SJCRH30 (cell line): Measurements from ENCODE around the gene MTHFR. TPM values are rescaled to one million over a fixed set of nuclear protein-coding genes. Genes with fewer than 3 reads are reported as not detected.
"Not testable (repeated sequence)": the region's sequence is repeated elsewhere in the genome, so short reads cannot be mapped to it uniquely, and the experiment has no call there.

Experiments
- DNase-seq, 2 experiments: peaks; one replicate each; pipeline ENCODE4 v3.0.0-alpha.2; 2015 to 2020
- H3K27ac ChIP-seq: fragments of 250-450 bp; sonication (Bioruptor Pico); 2 replicates; pipeline ENCODE4 v1.5.1; 2020; ENCODE audit warnings: mild to moderate bottlenecking, moderate library complexity
- H3K27me3 ChIP-seq: fragments of 250-450 bp; sonication (Bioruptor Pico); 2 replicates; pipeline ENCODE4 v1.5.1; 2020; ENCODE audit warnings: mild to moderate bottlenecking, moderate library complexity
- H3K36me3 ChIP-seq: fragments of 250-450 bp; sonication (Bioruptor Pico); 2 replicates; pipeline ENCODE4 v1.5.1; 2020; ENCODE audit warnings: mild to moderate bottlenecking, moderate library complexity
- H3K4me1 ChIP-seq: fragments of 250-450 bp; sonication (Bioruptor Pico); 2 replicates; pipeline ENCODE4 v1.5.1; 2020; ENCODE audit warnings: mild to moderate bottlenecking, moderate library complexity
- H3K4me3 ChIP-seq: fragments of 250-450 bp; sonication (Bioruptor Pico); 2 replicates; pipeline ENCODE4 v1.5.1; 2020; ENCODE audit warnings: mild to moderate bottlenecking, moderate library complexity
- H3K9me3 ChIP-seq: fragments of 250-450 bp; sonication (Bioruptor Pico); replicated peaks from 2 replicates; pipeline ENCODE4 v1.5.1; 2020; ENCODE audit warnings: mild to moderate bottlenecking, moderate library complexity
- total RNA-seq: library from RNA; depleted of rRNA; stranded (reverse); fragments of >200 nt; shearing (Covaris generic); gene quantifications from 2 replicates; pipeline ENCODE4 v1.2.3, GENCODE V29; 2014

MTHFR gene
- total RNA-seq, 1 experiment from 2014 or later = 10.1 TPM

DNA sequence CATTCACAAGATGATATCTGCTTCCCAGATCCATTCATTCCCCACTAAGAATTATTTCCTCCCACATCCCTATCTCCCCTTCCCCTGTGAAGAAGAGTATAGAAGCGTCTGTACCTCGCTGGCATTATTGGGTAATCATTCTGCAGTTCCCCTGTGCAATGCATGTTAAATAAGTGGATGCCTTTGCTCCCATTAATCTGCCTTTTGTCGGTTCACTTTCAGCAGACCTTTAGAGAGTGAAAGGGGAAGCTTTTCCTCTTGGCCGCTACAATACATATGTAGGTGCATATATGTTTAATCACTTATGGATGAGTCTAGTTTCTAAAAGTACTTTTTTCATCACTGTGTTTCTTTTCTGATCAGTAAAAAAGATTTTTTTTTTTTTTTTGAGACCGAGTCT, 7.3 kb upstream of the MTHFR start:
- Histone ChIP-seq H3K36me3 (peaks cover 21% of the 10 kb centered on the region), H3K27me3 (no peaks in the 10 kb centered on the region), H3K4me3 (no peak overlapping the region), H3K9me3 (no peaks in the 10 kb centered on the region), H3K4me1 (no peaks in the 10 kb centered on the region), H3K27ac (no peak overlapping the region)
- DNase-seq = no peak

- peak overlapping the region; percentile 78; the same call in 1 of the 2 replicates for H3K4me3 ChIP-seq
- H3K4me1 ChIP-seq = peaks cover 22% of the 10 kb centered on the region
- H3K27ac ChIP-seq = no peak overlapping the region
These were observed 1.4 kb upstream of the MTHFR start for GRCh38 chr1:11807133-11807532.

DNA sequence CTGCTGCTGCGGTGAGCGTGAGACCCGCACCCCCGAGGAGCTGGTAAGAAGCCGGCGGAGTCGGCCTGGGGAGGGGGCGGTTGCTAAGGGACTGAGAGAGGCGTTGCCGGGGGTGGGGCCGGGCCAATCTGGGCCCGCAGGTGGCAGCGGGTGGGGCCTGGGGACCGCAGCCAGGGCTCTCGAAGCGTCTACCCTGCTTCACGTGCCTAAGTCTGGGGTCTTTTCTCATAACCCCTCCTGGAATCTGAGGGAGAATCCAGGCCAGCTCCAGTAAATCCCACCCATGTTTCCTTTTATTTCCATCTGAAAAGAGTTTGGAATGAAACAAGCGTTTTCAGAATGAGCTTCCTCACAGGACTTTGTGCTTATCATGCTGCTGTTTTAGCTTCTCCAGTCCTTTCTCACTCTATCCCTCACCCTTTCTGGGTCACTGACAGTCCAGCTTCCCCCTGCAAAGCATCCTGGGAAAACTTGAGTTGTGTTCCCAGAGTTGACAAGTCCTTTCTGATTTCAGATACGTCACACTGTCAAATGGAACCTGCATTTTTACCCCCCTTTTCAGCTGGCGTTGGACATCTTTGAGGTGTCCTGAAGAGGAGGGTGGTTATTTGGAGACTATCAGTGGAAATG, 658 bp upstream of the MTHFR start:
- peaks cover 3% of the 10 kb centered on the region; the same call in 1 of the 2 replicates for H3K36me3 ChIP-seq
- no peak for DNase-seq
- H3K27me3 ChIP-seq = no peaks in the 10 kb centered on the region
- H3K9me3 ChIP-seq = no peaks in the 10 kb centered on the region
- H3K27ac ChIP-seq = peak overlapping the region; percentile 3; the same call in 1 of the 2 replicates
- peaks cover 22% of the 10 kb centered on the region for H3K4me1 ChIP-seq
- peak overlapping the region; percentile 78 for H3K4me3 ChIP-seq

More at GRCh38 chr1:11807133-11807532, 1.4 kb upstream of the MTHFR start:
- Histone ChIP-seq H3K9me3 (no peaks in the 10 kb centered on the region), H3K36me3 (peaks cover 3% of the 10 kb centered on the region; the same call in 1 of the 2 replicates), H3K27me3 (no peaks in the 10 kb centered on the region)
- DNase-seq = no peak

DNA sequence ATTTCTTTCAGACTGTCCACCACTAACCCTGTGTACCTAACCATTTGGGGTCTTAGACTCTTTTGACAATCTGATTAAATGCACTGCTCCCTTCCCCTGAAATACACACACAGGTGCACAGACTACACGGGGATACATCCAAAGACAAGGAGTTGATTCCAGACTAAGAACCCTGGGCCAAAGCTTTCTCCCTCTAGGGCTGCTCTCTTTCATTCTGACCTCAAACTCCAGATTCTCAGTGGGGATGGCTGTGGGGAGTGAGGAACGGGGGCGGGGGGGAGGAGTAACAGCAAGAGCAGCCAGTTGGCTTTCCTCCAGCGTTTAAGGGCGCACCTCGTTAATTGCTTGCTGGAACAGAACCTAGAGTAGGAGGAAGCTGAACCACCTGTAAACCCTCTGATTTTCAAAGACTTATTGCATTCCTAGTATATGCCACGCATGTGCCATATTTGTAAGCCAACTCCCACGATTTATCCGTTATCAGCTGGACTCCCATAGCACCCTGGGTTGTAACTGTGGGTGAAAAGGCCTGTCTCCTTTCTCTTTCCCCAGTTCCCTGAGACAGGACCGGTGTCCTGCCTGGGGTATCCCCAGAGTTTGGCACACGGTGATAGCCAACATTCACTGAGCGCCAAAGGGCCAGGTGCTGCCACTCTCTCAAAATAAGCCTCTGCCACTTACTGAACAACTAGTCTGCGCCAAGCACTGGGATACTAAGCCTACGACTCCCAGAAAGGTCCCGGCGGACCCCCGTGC, 920 bp downstream of the MTHFR start:
- Histone ChIP-seq H3K4me1 (peaks cover 22% of the 10 kb centered on the region), H3K27me3 (no peaks in the 10 kb centered on the region), H3K27ac (peak overlapping the region; percentile 63), H3K9me3 (no peaks in the 10 kb centered on the region), H3K36me3 (peaks cover 3% of the 10 kb centered on the region; the same call in 1 of the 2 replicates), H3K4me3 (peak overlapping the region; percentile 78)
- peak in 1 of 2 experiments; percentile 54 for DNase-seq

GRCh38 chr1:11803924-11804665, 1.7 kb downstream of the MTHFR start:
- H3K27ac ChIP-seq, H3K9me3 ChIP-seq, H3K36me3 ChIP-seq, H3K27me3 ChIP-seq, DNase-seq, H3K4me3 ChIP-seq: not testable (repeated sequence)
- H3K4me1 ChIP-seq = peaks cover 22% of the 10 kb centered on the region

GRCh38 chr1:11802973-11803885, 2.5 kb downstream of the MTHFR start:
- H3K27me3 ChIP-seq = no peaks in the 10 kb centered on the region
- H3K9me3 ChIP-seq = no peaks in the 10 kb centered on the region
- no peaks in the 10 kb centered on the region for H3K36me3 ChIP-seq
- no peak overlapping the region for H3K27ac ChIP-seq
- DNase-seq = peak; percentile 92
- no peak overlapping the region for H3K4me3 ChIP-seq
- peaks cover 22% of the 10 kb centered on the region for H3K4me1 ChIP-seq

DNA sequence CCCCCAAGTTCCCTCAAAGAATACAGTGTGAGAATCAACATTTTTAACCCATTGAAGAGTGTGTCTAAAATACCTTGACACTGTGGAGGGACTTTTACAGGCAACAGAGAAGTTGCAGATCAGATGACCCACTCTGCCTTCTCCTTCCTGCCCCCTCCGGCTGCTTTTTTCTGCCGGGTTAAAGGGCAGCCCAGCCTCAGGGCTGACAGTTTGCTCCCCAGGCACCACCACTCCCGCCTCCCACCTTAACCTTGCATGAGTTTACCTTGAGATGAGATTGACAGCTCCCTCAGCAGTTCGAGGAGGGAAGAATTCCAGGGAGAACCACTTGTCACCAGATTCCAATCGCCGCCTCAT, 3.2 kb downstream of the MTHFR start:
- no peaks in the 10 kb centered on the region for H3K36me3 ChIP-seq
- peaks cover 22% of the 10 kb centered on the region for H3K4me1 ChIP-seq
- no peaks in the 10 kb centered on the region for H3K27me3 ChIP-seq
- H3K27ac ChIP-seq = no peak overlapping the region
- no peak for DNase-seq
- no peaks in the 10 kb centered on the region for H3K9me3 ChIP-seq
- no peak overlapping the region for H3K4me3 ChIP-seq

GRCh38 chr1:11800756-11801433, 4.9 kb downstream of the MTHFR start:
- no peak overlapping the region for H3K27ac ChIP-seq
- H3K27me3 ChIP-seq = no peaks in the 10 kb centered on the region
- H3K4me1 ChIP-seq = peaks cover 13% of the 10 kb centered on the region
- no peak overlapping the region for H3K4me3 ChIP-seq
- DNase-seq = no peak
- H3K9me3 ChIP-seq = no peaks in the 10 kb centered on the region
- H3K36me3 ChIP-seq = no peaks in the 10 kb centered on the region

DNA sequence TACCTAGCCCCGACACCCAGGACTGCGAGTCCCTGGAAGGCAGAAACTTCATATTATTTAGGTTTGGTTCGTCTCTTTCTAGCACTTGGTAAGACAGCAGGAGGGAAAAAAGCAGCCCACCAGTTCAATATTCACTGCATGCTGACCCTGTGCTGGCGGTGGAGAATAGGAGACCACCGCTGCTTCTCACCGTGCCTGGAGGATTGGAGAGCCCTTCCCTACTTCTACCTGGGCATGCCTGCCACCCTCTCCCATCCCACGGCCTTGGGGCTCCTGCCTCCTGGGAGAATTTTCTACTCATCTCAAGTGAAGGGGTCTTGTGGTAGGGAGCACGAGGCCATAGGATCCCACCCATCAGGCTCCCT, 5.4 kb downstream of the MTHFR start:
- H3K9me3 ChIP-seq = no peaks in the 10 kb centered on the region
- no peak overlapping the region for H3K4me3 ChIP-seq
- no peak for DNase-seq
- H3K27ac ChIP-seq = no peak overlapping the region
- H3K4me1 ChIP-seq = peaks cover 13% of the 10 kb centered on the region
- no peaks in the 10 kb centered on the region for H3K27me3 ChIP-seq
- no peaks in the 10 kb centered on the region for H3K36me3 ChIP-seq

GRCh38 chr1:11799896-11800295, 5.9 kb downstream of the MTHFR start:
- Histone ChIP-seq H3K36me3 (no peaks in the 10 kb centered on the region), H3K27ac (no peak overlapping the region), H3K9me3 (no peaks in the 10 kb centered on the region), H3K27me3 (no peaks in the 10 kb centered on the region), H3K4me3 (no peak overlapping the region), H3K4me1 (peaks cover 11% of the 10 kb centered on the region)
- DNase-seq = no peak

DNA sequence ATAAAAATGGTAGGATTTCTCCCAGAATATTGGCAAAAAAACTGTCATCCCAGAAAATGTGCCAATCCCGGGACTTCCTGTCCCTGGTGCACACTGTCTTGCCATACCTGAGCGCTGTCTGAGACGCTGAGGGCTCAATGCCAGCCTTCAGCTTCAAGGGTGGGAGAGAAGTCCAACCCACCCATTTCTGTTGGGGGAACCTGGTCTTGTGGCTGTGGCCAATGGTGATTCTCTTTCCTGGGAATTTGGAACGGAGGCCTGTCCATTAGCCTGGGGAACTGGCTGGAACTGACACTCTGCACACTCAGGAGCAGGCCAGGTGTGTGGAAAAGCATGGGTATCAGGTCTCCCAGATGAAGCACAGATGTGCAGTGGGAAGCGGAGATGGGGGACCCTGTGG, 6.7 kb downstream of the MTHFR start:
- peaks cover 4% of the 10 kb centered on the region; the same call in 1 of the 2 replicates for H3K4me1 ChIP-seq
- no peak for DNase-seq
- H3K36me3 ChIP-seq = no peaks in the 10 kb centered on the region
- no peak overlapping the region for H3K27ac ChIP-seq
- H3K9me3 ChIP-seq = no peaks in the 10 kb centered on the region
- H3K4me3 ChIP-seq = no peak overlapping the region
- no peaks in the 10 kb centered on the region for H3K27me3 ChIP-seq

DNA sequence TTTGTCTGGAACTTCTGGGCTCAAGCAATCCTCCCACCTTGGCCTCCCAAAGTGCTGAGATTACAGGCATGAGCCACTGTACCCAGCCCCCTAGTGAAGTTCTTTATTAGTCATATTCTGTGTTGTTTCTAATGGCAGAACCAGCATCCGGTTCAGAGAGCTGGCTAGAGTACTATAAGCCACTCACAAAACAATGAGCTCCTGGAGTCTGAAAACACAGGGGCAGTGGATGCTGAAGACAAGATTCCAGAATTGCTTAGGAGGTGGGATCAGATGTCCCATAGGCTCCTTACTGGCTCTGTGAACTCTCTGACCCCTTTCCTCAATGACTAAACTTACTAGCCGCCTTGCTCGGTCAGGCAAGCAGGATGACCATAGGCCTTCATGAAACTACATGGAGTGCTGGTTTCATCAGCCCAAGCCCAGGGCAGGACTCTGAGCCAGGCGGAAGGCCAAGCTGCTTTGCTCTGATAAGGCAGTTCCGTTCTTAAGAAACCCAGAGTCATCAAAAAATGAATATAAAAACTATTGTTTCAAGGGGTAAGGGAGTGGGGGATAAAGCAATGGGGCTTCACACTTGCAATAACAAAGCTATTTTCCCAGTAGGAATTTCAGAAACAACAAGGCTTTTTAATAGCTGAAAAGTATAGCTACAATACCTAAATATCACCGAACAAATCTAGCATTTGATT, 8.1 kb downstream of the MTHFR start:
- no peaks in the 10 kb centered on the region for H3K9me3 ChIP-seq
- no peaks in the 10 kb centered on the region for H3K4me1 ChIP-seq
- no peaks in the 10 kb centered on the region for H3K36me3 ChIP-seq
- no peak overlapping the region for H3K4me3 ChIP-seq
- no peak overlapping the region for H3K27ac ChIP-seq
- DNase-seq = no peak
- no peaks in the 10 kb centered on the region for H3K27me3 ChIP-seq

GRCh38 chr1:11796036-11796828, 9.5 kb downstream of the MTHFR start:
- Histone ChIP-seq H3K4me1 (no peaks in the 10 kb centered on the region; the same call in 1 of the 2 replicates), H3K27me3 (no peaks in the 10 kb centered on the region), H3K4me3 (no peak overlapping the region), H3K27ac (no peak overlapping the region), H3K36me3 (no peaks in the 10 kb centered on the region), H3K9me3 (no peaks in the 10 kb centered on the region)
- DNase-seq = no peak
